ENCODE results near the gene FBXO11.
"Not testable (repeated sequence)": the region's sequence is repeated elsewhere in the genome, so short reads cannot be mapped to it uniquely, and the experiment has no call there.

The FBXO11 gene

DNA sequence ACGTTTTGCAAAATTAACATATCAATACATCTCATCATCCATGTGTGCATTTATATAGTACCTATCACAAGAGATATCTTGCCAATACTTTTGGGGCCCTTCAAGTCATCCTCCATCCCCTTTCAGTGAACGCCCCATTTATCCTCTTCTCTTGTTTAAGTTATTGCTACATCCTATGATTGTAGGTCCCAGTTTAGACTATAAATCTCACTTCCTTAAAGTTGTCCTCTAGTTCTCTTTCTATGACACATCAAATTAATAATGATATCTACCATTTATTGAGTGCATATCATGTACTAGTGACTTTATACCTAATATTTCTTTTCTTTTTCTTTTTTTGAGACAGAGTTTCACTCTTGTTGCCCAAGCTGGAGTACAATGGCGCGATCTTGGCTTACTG, 28.8 kb upstream of the FBXO11 start:
- TF ChIP-seq, protein P1, sequence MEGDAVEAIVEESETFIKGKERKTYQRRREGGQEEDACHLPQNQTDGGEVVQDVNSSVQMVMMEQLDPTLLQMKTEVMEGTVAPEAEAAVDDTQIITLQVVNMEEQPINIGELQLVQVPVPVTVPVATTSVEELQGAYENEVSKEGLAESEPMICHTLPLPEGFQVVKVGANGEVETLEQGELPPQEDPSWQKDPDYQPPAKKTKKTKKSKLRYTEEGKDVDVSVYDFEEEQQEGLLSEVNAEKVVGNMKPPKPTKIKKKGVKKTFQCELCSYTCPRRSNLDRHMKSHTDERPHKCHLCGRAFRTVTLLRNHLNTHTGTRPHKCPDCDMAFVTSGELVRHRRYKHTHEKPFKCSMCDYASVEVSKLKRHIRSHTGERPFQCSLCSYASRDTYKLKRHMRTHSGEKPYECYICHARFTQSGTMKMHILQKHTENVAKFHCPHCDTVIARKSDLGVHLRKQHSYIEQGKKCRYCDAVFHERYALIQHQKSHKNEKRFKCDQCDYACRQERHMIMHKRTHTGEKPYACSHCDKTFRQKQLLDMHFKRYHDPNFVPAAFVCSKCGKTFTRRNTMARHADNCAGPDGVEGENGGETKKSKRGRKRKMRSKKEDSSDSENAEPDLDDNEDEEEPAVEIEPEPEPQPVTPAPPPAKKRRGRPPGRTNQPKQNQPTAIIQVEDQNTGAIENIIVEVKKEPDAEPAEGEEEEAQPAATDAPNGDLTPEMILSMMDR (IDR thresholded peaks at IDR 0.05; ENCODE audit: insufficient read depth, low read depth, low read length, missing control alignments), result no peak
- DNase-seq (ENCODE audit: low read depth), result no peak
- no peak overlapping the region for H3K4me3 ChIP-seq (ENCODE audit: low read length)

DNA sequence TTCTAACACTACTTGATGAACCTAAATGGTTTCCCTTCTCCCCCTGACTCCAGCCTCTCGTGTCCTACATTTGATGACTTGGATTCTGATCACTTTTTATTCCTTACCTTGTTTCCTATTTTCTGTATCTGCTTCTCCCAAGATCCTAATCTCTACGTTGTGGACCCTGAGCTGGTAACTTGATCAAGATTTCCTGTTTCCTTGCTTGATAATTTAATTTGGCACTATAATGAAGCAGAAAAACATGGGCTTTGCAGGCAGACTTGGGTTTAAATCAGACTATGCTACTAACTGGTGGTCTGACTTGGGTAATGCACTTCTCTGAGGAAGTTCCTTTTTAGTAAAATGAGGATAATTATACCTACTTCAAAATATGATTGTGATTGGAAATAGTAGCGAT, 11.7 kb upstream of the FBXO11 start:
- DNase-seq (ENCODE audit: low read depth), result no peak
- TF ChIP-seq, protein P1 (IDR thresholded peaks at IDR 0.05; ENCODE audit: insufficient read depth, low read depth, low read length, missing control alignments), result no peak
- H3K4me3 ChIP-seq (ENCODE audit: low read length), result no peak overlapping the region

DNA sequence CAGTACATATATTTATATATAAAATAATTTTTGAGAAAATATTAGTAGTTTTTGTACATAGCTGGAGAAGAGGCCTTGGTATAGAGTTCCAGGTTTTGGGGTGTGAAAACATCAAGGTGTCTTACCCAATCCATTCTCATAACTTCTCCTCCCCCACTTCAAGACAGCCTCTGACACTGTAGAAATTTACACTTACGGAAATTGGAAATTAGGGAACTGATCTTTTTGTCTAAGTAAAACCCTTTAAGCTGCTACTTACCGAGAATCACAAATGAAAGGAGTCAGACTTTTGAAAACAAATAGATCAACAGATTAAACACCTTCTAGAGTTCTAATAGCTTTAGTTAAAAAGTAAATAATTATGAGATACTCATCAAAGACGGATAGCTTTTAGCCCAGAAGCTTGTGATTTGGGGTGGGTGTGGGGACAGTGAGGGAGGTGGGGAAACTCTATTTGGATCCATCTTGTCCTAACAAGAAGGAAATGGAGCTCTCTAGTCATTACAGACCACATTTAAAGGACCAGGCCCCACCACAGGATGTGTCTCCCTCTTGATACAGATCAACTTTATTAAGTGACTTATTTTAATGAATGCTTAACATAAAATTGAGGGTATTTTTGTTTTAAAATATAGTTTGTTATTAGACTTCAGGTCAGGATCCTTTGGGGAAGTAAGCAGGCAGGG, 11.1 kb upstream of the FBXO11 start:
- H3K4me3 ChIP-seq (ENCODE audit: low read length), result no peak overlapping the region
- TF ChIP-seq, protein P1 (IDR thresholded peaks at IDR 0.05; ENCODE audit: insufficient read depth, low read depth, low read length, missing control alignments), result no peak
- DNase-seq (ENCODE audit: low read depth), result no peak

DNA sequence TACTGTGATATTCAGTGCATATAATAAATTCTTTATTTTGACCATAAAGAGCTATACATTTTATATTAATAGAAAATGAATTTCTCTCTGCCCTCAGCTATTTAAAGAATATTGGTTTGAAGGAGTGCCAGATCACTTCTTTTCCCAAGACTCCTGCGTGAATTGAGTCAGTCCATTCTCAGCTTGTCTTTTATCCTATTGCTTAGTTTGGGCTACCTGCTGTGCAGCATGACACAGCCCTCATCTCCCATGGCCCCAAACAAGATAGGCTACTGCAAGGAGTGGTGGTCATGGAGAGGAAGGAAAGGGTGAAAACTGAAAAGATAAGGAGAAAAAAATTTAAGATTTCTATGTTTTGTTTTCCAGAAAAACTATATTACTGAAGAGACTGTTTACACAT, 10.1 kb upstream of the FBXO11 start:
- no peak overlapping the region for H3K4me3 ChIP-seq (ENCODE audit: low read length)
- TF ChIP-seq, protein P1 (IDR thresholded peaks at IDR 0.05; ENCODE audit: insufficient read depth, low read depth, low read length, missing control alignments), result no peak

DNA sequence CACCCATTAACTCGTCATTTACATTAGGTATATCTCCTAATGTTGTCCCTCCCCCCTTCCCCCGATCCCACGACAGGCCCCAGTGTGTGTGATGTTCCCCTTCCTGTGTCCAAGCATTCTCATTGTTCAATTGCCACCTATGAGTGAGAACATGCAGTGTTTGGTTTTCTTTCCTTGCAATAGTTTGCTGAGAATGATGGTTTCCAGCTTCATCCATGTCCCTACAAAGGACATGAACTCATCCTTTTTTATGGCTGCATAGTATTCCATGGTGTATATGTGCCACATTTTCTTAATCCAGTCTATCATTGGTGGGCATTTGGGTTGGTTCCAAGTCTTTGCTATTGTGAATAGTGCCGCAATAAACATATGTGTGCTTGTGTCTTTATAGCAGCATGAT, 4.4 kb upstream of the FBXO11 start:
- DNase-seq (ENCODE audit: low read depth); H3K4me3 ChIP-seq (ENCODE audit: low read length): not testable (repeated sequence)

More for the DNA sequence above, 10.1 kb upstream of the FBXO11 start:
- no peak for DNase-seq (ENCODE audit: low read depth)

DNA sequence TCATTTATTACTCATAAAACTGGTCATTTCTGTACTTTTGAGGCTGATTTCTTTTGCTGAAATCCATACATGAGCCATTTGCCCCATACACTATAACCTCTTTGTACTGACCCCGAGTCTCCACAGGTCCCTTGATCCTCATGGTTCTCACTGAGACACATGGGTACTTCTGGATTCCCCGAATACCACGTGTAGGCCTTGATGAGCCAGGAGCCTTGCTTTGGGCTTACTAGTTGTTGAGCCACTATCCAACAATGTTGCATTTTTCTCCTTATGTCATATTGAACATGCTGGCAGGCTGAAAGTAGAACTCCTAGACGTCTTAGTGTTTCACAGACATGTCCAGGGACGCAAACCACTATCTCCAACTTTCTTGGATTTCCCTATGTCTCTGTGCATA, 2.4 kb upstream of the FBXO11 start:
- H3K4me3 ChIP-seq (ENCODE audit: low read length), result no peak overlapping the region
- DNase-seq (ENCODE audit: low read depth), result no peak
- TF ChIP-seq, protein P1 (IDR thresholded peaks at IDR 0.05; ENCODE audit: insufficient read depth, low read depth, low read length, missing control alignments), result no peak

DNA sequence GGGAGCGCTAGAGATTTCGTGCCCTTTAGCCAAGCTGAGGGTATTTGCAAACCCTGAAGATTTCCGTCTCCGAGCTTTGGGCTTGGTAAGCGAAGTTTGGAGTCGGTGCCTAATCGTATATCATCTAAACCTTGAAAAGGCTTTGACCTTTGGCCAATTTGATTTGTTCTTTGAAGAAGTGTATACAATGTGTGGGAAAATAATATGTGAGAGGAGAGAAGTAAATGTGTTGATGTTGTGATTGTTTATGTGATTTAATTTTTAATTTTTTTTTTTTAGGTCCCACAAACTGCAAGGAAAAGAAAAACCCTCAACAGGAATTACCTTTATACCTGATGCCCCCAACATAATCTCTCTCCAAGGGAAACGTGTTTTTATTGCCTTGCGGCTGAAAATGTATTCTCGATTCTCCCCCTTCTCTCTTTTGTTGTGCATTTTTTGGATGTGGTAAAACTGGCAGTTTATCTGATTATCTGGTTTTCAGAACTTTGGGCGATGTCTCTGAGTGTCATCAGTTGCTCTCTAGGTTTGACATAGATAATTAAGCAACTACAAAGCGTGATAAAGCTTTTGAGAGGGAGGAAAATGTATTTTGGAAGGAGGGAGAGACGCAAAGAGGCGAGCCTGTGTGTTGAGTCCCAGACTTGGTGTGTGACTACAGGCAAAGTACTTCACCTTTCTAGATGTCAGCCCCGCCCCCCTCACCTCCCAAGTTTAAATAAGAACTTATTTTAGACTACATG, 912 bp upstream of the FBXO11 start:
- peak overlapping the region; percentile 70 for H3K4me3 ChIP-seq (ENCODE audit: low read length)
- TF ChIP-seq, protein P1 (IDR thresholded peaks at IDR 0.05; ENCODE audit: insufficient read depth, low read depth, low read length, missing control alignments), result peak; percentile 62
- peak; percentile 48 for DNase-seq (ENCODE audit: low read depth)
